Glutamatergic neuron (in vitro differentiated cells): Measurements from ENCODE around the gene SLIT3. TPM values are rescaled to one million over a fixed set of nuclear protein-coding genes. Genes with fewer than 3 reads are reported as not detected.

Source experiments
- DNase-seq: peaks from one replicate; pipeline ENCODE4 v3.0.0; 2022
- H3K27ac Mint-ChIP-seq: one replicate; pipeline ENCODE4 v1.8.0; 2020; ENCODE audit warnings: mild to moderate bottlenecking, mixed read lengths, inconsistent platforms; ENCODE audit not compliant: unreplicated experiment
- H3K27me3 Mint-ChIP-seq: one replicate; pipeline ENCODE4 v1.8.0; 2020; ENCODE audit warnings: mild to moderate bottlenecking, moderate library complexity, mixed read lengths, inconsistent platforms; ENCODE audit not compliant: unreplicated experiment
- H3K36me3 Mint-ChIP-seq: one replicate; pipeline ENCODE4 v1.8.0; 2020; ENCODE audit warnings: mild to moderate bottlenecking, mixed read lengths, inconsistent platforms; ENCODE audit not compliant: unreplicated experiment
- H3K4me1 Mint-ChIP-seq: one replicate; pipeline ENCODE4 v1.8.0; 2020; ENCODE audit warnings: mild to moderate bottlenecking, low read depth, mixed read lengths, inconsistent platforms; ENCODE audit not compliant: unreplicated experiment
- H3K4me3 Mint-ChIP-seq: one replicate; pipeline ENCODE4 v1.8.0; 2020; ENCODE audit warnings: mild to moderate bottlenecking, mixed read lengths, inconsistent platforms; ENCODE audit not compliant: unreplicated experiment
- H3K9me3 Mint-ChIP-seq: one replicate; pipeline ENCODE4 v1.8.0; 2020; ENCODE audit warnings: mild to moderate bottlenecking, moderate library complexity, mixed read lengths, inconsistent platforms; ENCODE audit not compliant: unreplicated experiment
- CTCF ChIP-seq: fragments of 200-600 bp; sonication (generic); IDR thresholded peaks from one replicate; pipeline ENCODE4 v1.5.0; 2021; ENCODE audit not compliant: partially characterized antibody, unreplicated experiment
- total RNA-seq: library from RNA; stranded (reverse); fragmentation: NEBNext Ultra II Directional; extraction: Animal tissue kit (Norgen Biotek cat#: 25700); gene quantifications from one replicate; pipeline ENCODE4 v1.2.1, GENCODE V29; 2021; ENCODE audit not compliant: unreplicated experiment

SLIT3 gene
- total RNA-seq, 1 donor from 2014 or later, result 11.5 TPM

GRCh38 chr5:169331292-169331852, 30.4 kb upstream of the SLIT3 start:
- H3K27ac Mint-ChIP-seq, result no peak overlapping the region
- H3K9me3 Mint-ChIP-seq, result no peaks in the 10 kb centered on the region
- TF ChIP-seq CTCF, result no peak
- DNase-seq, result no peak
- no peaks in the 10 kb centered on the region for H3K4me1 Mint-ChIP-seq
- no peaks in the 10 kb centered on the region for H3K27me3 Mint-ChIP-seq
- H3K4me3 Mint-ChIP-seq, result no peak overlapping the region
- no peaks in the 10 kb centered on the region for H3K36me3 Mint-ChIP-seq

GRCh38 chr5:169328401-169328800, 27.5 kb upstream of the SLIT3 start:
- TF ChIP-seq CTCF, result no peak
- Mint-ChIP-seq H3K36me3 (no peaks in the 10 kb centered on the region), H3K27ac (no peak overlapping the region), H3K9me3 (no peaks in the 10 kb centered on the region), H3K4me1 (no peaks in the 10 kb centered on the region), H3K27me3 (no peaks in the 10 kb centered on the region), H3K4me3 (no peak overlapping the region)
- no peak for DNase-seq

GRCh38 chr5:169325273-169325672, 24.3 kb upstream of the SLIT3 start:
- no peak for TF ChIP-seq CTCF
- H3K9me3 Mint-ChIP-seq, result no peaks in the 10 kb centered on the region
- DNase-seq, result no peak
- H3K27ac Mint-ChIP-seq, result no peak overlapping the region
- no peak overlapping the region for H3K4me3 Mint-ChIP-seq
- no peaks in the 10 kb centered on the region for H3K36me3 Mint-ChIP-seq
- no peaks in the 10 kb centered on the region for H3K4me1 Mint-ChIP-seq
- no peaks in the 10 kb centered on the region for H3K27me3 Mint-ChIP-seq

GRCh38 chr5:169318556-169318955, 17.6 kb upstream of the SLIT3 start:
- TF ChIP-seq CTCF, result no peak
- H3K9me3 Mint-ChIP-seq, result no peaks in the 10 kb centered on the region
- no peak overlapping the region for H3K27ac Mint-ChIP-seq
- H3K4me3 Mint-ChIP-seq, result no peak overlapping the region
- no peaks in the 10 kb centered on the region for H3K4me1 Mint-ChIP-seq
- no peaks in the 10 kb centered on the region for H3K36me3 Mint-ChIP-seq
- H3K27me3 Mint-ChIP-seq, result no peaks in the 10 kb centered on the region
- no peak for DNase-seq

- Mint-ChIP-seq H3K36me3 (no peaks in the 10 kb centered on the region), H3K9me3 (no peaks in the 10 kb centered on the region), H3K27me3 (peaks cover 2% of the 10 kb centered on the region), H3K4me3 (no peak overlapping the region), H3K4me1 (peaks cover under 1% of the 10 kb centered on the region), H3K27ac (no peak overlapping the region)
- no peak for TF ChIP-seq CTCF
- no peak for DNase-seq
Measured at GRCh38 chr5:169307646-169308045, 6.7 kb upstream of the SLIT3 start.
